SK-N-SH (cell line): ENCODE measurements around the gene PIP5K1B.

Source experiments
- CTCF ChIP-seq: fragments of 200-600 bp; sonication (generic); IDR thresholded peaks from 2 replicates; pipeline ENCODE4 v1.6.1; 2017; ENCODE audit warnings: antibody characterized with exemption, mild to moderate bottlenecking, moderate library complexity
- EP300 ChIP-seq, 2 experiments: IDR thresholded peaks; 2 replicates each; pipeline versions ENCODE4 v1.4.0 to v1.6.1; 2012; ENCODE audit warnings: borderline replicate concordance in 1 of 2, low read depth in 1 of 2, low read length in 1 of 2
- POLR2AphosphoS5 ChIP-seq: IDR thresholded peaks from 2 replicates; pipeline ENCODE4 v1.6.1; 2012; ENCODE audit warnings: low read depth, low read length
- RAD21 ChIP-seq: IDR thresholded peaks from 2 replicates; pipeline ENCODE4 v1.6.1; 2012; ENCODE audit warnings: mild to moderate bottlenecking, low read length
- RXRA ChIP-seq: IDR thresholded peaks from 2 replicates; pipeline ENCODE4 v1.4.0; 2012; ENCODE audit warnings: low read depth, mild to moderate bottlenecking, borderline replicate concordance
- TAF1 ChIP-seq: IDR thresholded peaks from 2 replicates; pipeline ENCODE4 v1.6.1; 2012; ENCODE audit warnings: low read depth, mild to moderate bottlenecking, low read length, moderate library complexity, borderline replicate concordance

DNA sequence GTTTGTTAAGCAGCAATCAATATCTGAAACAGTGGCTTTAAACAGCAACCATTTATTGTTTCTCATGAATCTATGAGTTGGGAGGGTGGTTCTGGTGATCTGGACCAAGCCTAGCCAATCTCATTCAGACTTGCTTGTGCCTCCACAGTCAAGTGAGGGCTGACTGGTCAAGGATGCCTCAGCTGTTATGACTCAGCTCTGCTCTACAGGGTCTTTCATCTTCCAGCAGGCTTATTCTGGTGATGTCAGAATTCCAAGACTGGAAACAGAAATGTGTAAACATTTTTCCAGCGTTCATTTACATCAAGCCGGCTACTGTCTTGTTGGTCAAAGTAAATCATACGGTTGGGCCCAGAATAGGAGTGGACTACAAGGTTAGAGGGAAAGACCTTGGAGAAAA lies 2.5 kb upstream of the PIP5K1B start:
- TF ChIP-seq RXRA (no peak), CTCF (no peak), EP300 (IDR thresholded peaks at IDR 0.05; ENCODE audit: borderline replicate concordance in 1 of 2, low read depth in 1 of 2, low read length in 1 of 2) (no peak), TAF1 (no peak), RAD21 (no peak), POLR2AphosphoS5 (no peak)
